Progenitor cell of endocrine pancreas (in vitro differentiated cells): ENCODE data around the gene A1BG. TPM values are rescaled to one million over a fixed set of nuclear protein-coding genes. Genes with fewer than 3 reads are reported as not detected.

Experiments
- DNase-seq: peaks from one replicate; pipeline ENCODE4 v3.0.0; 2021; ENCODE audit warnings: low spot score; ENCODE audit not compliant: unreplicated experiment
- H3K27ac Mint-ChIP-seq: 2 replicates; pipeline ENCODE4 v1.8.0; 2021; ENCODE audit warnings: mild to moderate bottlenecking, moderate library complexity, mixed read lengths
- H3K27me3 Mint-ChIP-seq: 2 replicates; pipeline ENCODE4 v1.8.0; 2021; ENCODE audit warnings: mixed read lengths
- H3K36me3 Mint-ChIP-seq: 2 replicates; pipeline ENCODE4 v1.8.0; 2022; ENCODE audit warnings: mixed read lengths; ENCODE audit not compliant: insufficient read depth
- H3K4me1 Mint-ChIP-seq: 2 replicates; pipeline ENCODE4 v1.8.0; 2021; ENCODE audit warnings: low read depth, mixed read lengths
- H3K4me3 Mint-ChIP-seq: 2 replicates; pipeline ENCODE4 v1.8.0; 2021; ENCODE audit warnings: low read depth, mild to moderate bottlenecking, moderate library complexity, mixed read lengths
- H3K9me3 Mint-ChIP-seq: 2 replicates; pipeline ENCODE4 v1.8.0; 2021; ENCODE audit warnings: low read depth, mixed read lengths
- CTCF ChIP-seq: fragments of 200-600 bp; sonication (generic); IDR thresholded peaks from one replicate; pipeline ENCODE4 v1.5.0; 2021; ENCODE audit warnings: antibody characterized with exemption, mild to moderate bottlenecking; ENCODE audit not compliant: unreplicated experiment
- total RNA-seq: library from RNA; stranded (reverse); gene quantifications from 2 replicates; pipeline ENCODE4 v1.2.1, GENCODE V29; 2021

The A1BG gene
- total RNA-seq, 1 donor from 2014 or later = 3.9 TPM

- DNase-seq = no peak
- Mint-ChIP-seq H3K9me3 (no peaks in the 10 kb centered on the region), H3K27ac (peak overlapping the region; percentile 99), H3K27me3 (no peaks in the 10 kb centered on the region), H3K4me1 (peaks cover 19% of the 10 kb centered on the region), H3K4me3 (peak overlapping the region; percentile 95), H3K36me3 (peaks cover 12% of the 10 kb centered on the region)
- TF ChIP-seq CTCF = no peak
Observed at GRCh38 chr19:58385891-58386575, 32.7 kb upstream of the A1BG start.

GRCh38 chr19:58385313-58385890, 32.1 kb upstream of the A1BG start:
- Mint-ChIP-seq H3K4me3 (peak overlapping the region; percentile 95), H3K36me3 (peaks cover 9% of the 10 kb centered on the region), H3K9me3 (no peaks in the 10 kb centered on the region), H3K27ac (peak overlapping the region; percentile 99), H3K4me1 (peaks cover 19% of the 10 kb centered on the region), H3K27me3 (no peaks in the 10 kb centered on the region)
- TF ChIP-seq CTCF = no peak
- no peak for DNase-seq

GRCh38 chr19:58382997-58383603, 29.8 kb upstream of the A1BG start:
- no peak overlapping the region for H3K27ac Mint-ChIP-seq

GRCh38 chr19:58381460-58382212, 28.3 kb upstream of the A1BG start:
- TF ChIP-seq CTCF = no peak
- H3K4me3 Mint-ChIP-seq = peak overlapping the region; percentile 91
- peaks cover 17% of the 10 kb centered on the region for H3K4me1 Mint-ChIP-seq
- H3K27me3 Mint-ChIP-seq = no peaks in the 10 kb centered on the region
- H3K9me3 Mint-ChIP-seq = no peaks in the 10 kb centered on the region
- no peaks in the 10 kb centered on the region for H3K36me3 Mint-ChIP-seq
- peak overlapping the region; percentile 95 for H3K27ac Mint-ChIP-seq
- no peak for DNase-seq

More at GRCh38 chr19:58382997-58383603, 29.8 kb upstream of the A1BG start:
- Mint-ChIP-seq H3K4me1 (peaks cover 21% of the 10 kb centered on the region), H3K27me3 (no peaks in the 10 kb centered on the region), H3K4me3 (peak overlapping the region; percentile 67), H3K36me3 (peaks cover 2% of the 10 kb centered on the region), H3K9me3 (no peaks in the 10 kb centered on the region)
- no peak for TF ChIP-seq CTCF
- DNase-seq = no peak
